Daoy (cell line): ENCODE data around the gene IL10RB. TPM values are rescaled to one million over a fixed set of nuclear protein-coding genes. Genes with fewer than 3 reads are reported as not detected.

Experiments used
- DNase-seq: peaks from one replicate; pipeline ENCODE4 v3.0.0-alpha.2; 2015; ENCODE audit warnings: low read depth
- total RNA-seq: library from RNA; depleted of rRNA; stranded (reverse); fragments of >200 nt; shearing (Covaris generic); gene quantifications from 2 replicates; pipeline ENCODE4 v1.2.3, GENCODE V29; 2014

The IL10RB gene
- total RNA-seq, 1 experiment from 2014 or later, result 26.5 TPM

DNA sequence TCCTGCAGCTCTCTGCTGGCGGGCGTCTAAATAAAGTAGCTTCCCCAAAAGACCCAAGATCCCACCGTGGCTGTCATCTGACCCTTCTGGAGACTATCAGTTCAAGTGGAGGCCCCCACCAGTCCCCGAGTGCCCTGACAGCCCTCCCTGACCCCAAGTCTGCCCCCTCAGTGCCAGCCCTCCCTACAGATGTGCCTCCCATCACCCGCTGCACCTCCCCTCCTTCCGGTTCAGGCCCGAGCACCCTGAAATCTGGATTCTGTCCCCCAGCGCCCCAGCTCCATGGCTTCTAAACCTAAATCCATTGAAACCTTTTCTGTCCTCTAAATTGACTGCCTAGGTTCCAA is 595 bp downstream of the IL10RB start:
- peak; percentile 14 for DNase-seq

- no peak for DNase-seq
These were observed 1.1 kb downstream of the IL10RB start for GRCh38 chr21:33267250-33267649.

DNA sequence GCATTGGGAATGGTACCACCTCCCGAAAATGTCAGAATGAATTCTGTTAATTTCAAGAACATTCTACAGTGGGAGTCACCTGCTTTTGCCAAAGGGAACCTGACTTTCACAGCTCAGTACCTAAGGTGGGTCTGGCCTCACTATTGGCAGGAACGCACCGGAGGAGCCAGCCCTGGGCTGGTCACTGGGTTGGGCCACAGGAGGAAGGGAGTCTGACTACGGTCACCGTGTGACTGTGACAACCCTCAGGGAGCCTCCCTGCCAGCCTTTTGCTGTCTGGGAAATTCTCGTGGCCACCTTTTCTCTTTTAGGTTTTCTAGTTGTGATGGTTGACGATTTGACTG is 2.2 kb downstream of the IL10RB start:
- DNase-seq, result no peak

- DNase-seq, result peak; percentile 23
These were observed 2.7 kb downstream of the IL10RB start for GRCh38 chr21:33268737-33269441.

- DNase-seq, result no peak
These were observed 4.8 kb downstream of the IL10RB start for GRCh38 chr21:33270986-33271385.

DNA sequence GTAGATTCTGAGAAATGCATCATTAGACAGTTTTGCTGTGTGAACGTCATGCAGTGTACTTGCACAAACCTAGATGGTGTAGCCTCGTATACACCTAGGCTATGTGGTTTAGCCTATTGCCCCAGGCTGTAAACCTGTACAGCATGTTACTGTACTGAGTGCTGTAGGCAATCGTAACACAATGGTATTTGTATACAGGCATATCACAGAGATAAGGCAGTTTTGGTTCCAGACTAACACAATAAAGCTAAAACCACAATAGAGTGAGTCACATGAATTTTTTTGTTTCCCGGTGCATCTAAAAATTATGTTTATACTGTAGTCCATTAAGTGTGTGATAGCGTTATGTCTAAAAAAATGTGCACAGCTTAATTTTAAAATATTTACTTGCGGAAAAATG is 6.9 kb downstream of the IL10RB start:
- DNase-seq, result peak; percentile 14

DNA sequence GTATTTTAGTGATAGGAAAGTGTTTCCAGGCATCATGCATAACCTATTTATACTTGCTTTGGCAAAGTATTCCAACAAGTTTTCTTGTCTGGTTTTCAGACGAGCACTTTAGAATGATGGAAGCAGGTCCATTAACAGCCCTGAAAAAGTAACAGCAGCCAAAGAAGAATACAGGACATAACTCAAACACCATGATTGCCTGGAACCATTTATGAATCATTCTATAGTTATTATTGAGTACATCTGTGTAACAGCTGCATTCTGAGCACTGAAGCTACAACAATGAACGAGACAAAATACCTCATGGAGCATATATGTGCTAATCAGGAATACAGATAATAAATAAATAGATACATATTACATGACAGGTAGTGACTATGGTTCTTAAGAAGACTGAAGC is 12.6 kb downstream of the IL10RB start:
- DNase-seq, result no peak

DNA sequence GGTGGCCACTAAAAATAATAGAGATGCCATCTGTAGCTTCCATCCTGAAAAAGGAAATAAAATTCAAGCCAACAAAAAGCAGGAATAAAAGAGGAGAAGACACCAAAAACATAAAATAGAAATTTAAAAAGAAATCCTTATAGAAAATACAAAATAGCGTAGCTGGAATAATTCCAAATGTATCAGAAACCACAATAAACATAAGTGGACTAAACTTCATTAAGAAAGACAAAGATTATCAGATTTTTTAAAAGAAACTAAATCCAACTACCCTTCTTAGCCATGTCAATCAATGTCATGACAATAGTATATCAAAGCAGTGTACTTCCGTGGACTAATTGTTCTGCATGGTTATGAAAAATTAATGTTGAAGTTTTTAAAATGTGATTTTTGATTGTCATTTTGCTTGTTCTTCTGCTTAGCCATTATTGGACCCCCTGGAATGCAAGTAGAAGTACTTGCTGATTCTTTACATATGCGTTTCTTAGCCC is 13.2 kb downstream of the IL10RB start:
- no peak for DNase-seq

- no peak for DNase-seq
These were observed 15.0 kb downstream of the IL10RB start for GRCh38 chr21:33281096-33281652.

- no peak for DNase-seq
These were observed 17.0 kb downstream of the IL10RB start for GRCh38 chr21:33283203-33283602.

GRCh38 chr21:33286076-33286475 is 19.9 kb downstream of the IL10RB start:
- no peak for DNase-seq

DNA sequence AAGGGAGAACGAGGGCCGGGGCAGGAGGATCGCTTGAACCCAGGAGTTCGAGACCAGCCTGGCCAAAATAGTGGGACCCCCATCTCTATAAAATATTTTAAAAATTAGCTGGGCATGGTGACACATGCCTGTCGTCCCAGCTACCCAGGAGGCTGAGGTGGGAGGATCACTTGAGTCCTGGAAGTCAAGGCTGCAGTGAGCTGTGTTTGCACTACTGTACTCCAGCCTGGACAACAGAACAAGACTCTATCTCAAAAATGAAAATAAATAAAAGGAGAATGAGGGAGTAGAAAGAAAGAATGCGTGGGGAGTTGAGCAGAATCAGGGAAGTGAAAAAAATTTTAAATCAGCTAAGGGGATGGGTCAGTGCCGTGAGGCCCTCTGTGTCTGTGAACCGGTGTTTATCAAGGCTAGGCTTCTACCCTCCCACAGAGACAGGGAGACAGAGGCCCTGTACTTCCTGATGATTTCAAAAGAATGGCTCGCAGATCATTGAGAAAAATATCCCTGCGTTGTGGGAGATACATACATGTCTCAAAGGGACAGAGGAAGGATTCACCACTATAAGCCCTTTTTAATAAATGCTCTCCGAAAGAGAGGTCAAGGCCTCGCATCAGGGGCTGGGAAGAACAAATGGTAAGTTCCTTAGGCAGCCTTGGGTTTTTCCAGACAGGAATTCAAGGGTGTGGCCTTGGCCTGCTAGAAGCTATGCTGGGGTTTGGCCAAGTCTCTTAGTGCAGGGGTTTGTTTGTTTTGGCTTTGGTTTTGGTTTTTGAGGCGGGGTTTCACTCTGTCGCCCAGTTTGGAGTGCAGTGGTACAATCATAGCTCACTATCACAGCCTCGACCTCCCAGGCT is 20.7 kb downstream of the IL10RB start:
- peak; percentile 77 for DNase-seq

DNA sequence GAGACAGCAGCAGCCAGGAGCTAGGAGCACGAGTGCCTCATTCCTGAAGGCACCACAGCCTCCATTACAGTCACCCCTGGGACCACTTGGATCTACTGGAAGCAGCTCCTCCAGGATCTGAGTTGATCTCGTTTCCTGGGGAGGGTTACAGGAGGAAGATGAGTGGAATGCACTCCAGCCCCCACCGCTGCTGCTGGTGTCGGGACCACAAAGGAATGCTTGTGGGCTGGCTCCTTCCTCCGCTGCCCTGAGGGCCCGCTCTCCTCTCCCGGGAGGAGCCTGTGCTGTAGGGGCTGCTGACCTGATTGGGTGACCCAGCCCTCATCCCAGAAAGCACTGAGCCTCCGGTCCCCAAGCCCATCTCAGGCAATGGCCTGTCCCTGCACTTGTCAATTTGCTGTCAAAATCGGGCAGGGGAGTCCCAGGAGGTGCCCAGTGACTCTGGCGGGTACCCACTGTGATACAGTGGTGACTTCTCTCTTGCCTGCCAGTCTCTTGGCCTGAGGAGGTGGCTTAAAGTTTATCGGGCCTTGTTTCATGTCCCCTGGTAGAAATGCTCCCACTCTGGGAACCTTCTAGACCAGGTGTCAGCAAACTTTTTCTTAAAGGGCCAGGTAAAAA is 23.1 kb downstream of the IL10RB start:
- peak; percentile 78 for DNase-seq

- DNase-seq, result no peak
These were observed 24.3 kb downstream of the IL10RB start for GRCh38 chr21:33290441-33290840.

- DNase-seq, result no peak
These were observed 25.5 kb downstream of the IL10RB start for GRCh38 chr21:33291686-33292085.

DNA sequence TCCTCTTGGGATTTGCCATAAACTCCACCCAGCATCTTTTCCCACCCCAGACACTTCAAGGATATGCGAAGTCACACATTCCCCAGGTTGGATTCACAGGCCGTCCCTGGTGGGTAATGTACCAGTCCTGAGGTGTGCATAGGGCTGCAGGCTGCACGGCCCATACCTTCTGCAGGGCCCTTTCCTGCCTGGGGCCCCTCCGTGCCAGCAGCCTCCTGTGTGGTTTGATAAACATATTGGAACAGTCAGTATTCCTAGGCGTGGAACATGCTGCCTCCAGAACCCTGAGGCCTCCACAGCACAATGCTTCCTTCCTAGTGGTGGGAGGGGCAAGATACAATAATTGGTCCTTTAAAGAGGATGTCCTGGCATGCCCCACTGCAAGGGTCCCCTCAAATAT is 26.6 kb downstream of the IL10RB start:
- DNase-seq, result no peak

DNA sequence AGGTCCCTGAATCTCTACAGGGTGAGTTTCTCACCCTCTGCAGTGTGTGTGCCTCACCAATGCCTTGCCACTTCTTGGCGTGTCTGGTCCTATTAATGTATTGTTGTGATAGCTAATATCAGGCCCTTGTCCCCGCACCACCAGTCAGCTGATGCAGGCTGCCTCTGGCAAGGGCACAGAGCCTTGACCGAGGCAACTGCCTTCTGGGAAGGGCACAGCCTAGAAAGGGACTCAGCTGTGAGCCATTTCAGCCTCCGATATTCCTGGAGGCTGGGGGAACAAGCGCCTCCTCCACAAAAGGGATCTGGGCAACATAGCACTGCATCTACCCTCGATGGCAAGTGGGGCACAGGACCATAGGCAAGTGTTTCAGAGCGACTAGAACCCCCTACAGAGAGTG is 27.0 kb downstream of the IL10RB start:
- no peak for DNase-seq

DNA sequence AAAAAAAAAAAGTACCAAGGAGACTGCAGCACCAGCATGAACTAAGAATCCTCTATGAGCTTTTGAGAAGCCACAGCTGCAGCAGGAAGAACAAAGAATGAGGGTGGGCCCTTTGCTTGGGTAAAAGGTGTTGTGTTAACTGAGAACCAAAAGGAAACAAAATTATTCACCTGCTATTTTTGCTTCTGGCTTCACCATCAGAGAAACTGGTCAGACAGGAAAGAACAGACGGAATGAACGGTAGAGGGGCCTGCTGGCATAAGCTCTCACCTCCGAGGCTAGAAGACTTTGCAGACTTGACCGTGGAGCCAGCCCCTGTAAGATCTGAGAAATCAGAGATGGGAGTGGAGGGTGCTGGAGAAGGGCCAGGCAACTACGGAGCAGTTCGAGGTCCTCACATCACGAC is 27.6 kb downstream of the IL10RB start:
- no peak for DNase-seq

DNA sequence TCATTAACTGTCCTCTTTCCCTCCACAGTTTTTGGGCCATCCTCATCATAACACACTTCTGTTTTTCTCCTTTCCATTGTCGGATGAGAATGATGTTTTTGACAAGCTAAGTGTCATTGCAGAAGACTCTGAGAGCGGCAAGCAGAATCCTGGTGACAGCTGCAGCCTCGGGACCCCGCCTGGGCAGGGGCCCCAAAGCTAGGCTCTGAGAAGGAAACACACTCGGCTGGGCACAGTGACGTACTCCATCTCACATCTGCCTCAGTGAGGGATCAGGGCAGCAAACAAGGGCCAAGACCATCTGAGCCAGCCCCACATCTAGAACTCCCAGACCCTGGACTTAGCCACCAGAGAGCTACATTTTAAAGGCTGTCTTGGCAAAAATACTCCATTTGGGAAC is 30.0 kb downstream of the IL10RB start:
- DNase-seq, result no peak

DNA sequence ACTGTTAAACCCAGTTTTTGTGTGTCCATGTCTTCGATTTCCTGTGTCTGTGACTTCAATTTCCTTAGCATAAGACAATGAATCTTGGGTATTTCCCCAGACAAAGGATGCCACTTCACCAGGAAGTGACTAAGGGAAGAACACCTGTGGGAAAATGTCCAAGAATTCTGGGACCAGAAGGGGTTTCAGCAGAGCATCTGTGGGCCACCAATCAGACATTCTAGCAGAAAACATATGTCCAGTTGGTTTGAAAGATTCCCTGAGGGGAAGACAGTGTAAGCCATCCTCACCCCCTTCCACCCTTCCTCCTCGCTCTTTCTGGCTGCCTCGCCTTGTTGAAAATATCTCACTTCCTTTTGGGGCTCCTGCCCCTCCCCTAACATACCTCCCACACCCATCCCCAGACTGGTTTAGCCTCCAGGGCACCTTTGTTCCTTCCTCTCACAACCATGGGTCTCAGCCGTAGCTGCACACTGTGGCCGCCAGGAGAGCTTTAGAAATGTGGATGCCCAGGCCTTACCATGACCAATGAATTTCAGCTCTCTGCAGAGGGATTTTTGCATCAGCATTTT is 33.1 kb downstream of the IL10RB start:
- DNase-seq, result no peak

- no peak for DNase-seq
These were observed 34.8 kb downstream of the IL10RB start for GRCh38 chr21:33300701-33301631.
